HuH-7 (cell line): ENCODE data around the gene ZNF574.

ENCODE experiments used
- DNase-seq: peaks from one replicate; pipeline ENCODE4 v3.0.0; 2011; ENCODE audit warnings: low spot score

The ZNF574 gene

DNA sequence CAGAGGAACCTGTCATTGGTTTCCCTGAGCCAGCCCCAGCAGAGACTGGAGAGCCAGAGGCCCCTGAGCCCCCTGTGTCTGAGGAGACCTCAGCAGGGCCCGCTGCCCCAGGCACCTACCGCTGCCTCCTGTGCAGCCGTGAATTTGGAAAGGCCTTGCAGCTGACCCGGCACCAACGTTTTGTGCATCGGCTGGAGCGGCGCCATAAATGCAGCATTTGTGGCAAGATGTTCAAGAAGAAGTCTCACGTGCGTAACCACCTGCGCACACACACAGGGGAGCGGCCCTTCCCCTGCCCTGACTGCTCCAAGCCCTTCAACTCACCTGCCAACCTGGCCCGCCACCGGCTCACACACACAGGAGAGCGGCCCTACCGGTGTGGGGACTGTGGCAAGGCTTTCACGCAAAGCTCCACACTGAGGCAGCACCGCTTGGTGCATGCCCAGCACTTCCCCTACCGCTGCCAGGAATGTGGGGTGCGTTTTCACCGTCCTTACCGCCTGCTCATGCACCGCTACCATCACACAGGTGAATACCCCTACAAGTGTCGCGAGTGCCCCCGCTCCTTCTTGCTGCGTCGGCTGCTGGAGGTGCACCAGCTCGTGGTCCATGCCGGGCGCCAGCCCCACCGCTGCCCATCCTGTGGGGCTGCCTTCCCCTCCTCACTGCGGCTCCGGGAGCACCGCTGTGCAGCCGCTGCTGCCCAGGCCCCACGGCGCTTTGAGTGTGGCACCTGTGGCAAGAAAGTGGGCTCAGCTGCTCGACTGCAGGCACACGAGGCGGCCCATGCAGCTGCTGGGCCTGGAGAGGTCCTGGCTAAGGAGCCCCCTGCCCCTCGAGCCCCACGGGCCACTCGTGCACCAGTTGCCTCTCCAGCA is 4.2 kb downstream of the ZNF574 start:
- no peak for DNase-seq

DNA sequence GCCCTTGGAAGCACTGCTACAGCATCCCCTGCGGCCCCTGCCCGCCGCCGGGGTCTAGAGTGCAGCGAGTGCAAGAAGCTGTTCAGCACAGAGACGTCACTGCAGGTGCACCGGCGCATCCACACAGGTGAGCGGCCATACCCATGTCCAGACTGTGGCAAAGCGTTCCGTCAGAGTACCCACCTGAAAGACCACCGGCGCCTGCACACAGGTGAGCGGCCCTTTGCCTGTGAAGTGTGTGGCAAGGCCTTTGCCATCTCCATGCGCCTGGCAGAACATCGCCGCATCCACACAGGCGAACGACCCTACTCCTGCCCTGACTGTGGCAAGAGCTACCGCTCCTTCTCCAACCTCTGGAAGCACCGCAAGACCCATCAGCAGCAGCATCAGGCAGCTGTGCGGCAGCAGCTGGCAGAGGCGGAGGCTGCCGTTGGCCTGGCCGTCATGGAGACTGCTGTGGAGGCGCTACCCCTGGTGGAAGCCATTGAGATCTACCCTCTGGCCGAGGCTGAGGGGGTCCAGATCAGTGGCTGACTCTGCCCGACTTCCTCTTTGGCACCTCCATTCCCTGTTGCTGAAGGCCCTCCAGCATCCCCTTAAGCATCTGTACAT is 4.9 kb downstream of the ZNF574 start:
- no peak for DNase-seq

DNA sequence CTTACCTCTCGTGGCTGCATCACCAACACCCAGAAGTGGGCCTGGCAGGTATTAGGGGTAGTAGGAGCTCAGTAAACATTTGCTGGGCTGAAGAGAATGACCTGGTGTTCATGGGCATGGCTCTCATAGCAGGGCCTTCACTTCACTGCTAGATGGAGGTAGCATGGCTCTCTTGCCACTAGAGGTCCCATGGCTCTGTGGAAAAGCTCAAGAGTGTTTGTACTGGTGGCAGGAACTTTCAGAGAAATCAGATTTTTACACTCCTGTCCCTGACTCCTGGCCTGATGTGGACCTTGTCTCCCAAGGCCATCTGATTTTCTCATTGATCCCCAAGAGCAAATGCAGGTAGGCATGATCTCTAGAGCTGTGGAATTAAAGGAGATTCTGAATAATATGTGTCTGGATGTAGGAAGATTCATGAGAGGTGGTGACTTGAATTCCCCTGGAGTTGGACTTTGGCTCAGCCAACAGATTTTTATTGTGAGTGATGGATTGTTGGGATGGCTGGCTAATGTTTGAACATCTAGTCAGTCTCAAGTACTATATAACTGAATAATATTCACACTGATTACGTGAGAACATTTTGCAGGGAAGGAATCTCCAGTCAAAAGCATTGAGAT is 5.7 kb downstream of the ZNF574 start:
- peak; percentile 94 for DNase-seq

DNA sequence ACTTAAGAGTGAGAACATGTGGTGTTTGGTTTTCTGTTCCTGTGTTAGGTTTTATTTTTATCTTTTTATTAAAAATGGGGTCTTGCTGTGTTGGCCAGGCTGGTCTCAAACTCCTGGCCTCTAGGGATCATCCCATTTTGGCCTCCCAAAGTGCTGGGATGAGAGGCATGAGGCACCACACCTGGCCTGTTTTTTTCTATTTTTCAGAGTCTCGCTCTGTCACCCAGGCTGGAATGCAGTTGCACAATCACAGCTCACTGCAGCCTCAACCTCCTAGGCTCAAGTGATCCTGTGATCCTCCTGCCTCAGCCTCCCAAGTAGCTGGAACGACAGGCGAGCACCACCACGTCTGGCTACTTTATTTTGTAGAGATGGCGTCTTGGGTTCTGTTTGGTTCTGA is 7.6 kb downstream of the ZNF574 start:
- DNase-seq = no peak

DNA sequence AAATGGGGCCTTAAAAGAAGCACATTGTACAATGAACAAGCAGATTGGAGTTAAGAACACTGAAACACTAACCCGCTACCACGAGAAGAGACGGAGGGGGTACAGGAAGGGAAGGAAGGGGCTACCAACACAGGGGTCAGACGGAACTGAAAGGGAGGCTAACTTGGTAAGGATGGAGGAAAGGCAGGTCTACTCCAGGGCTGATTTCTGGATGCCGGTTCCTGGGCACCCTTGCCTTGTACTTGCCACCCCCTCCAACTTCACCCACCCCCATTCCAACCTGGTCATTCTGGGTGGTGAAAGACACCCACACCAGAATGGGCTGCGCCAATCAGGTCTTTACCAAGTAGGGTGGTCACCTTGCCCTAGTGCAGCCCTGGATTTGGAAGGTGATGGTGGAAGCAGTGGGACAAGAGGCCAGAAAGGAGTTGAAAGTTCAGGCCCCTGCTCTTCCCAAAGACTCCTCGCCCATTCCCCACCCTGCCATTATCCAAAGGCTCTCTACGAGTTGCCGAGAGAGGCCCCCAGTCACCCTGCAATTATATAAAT is 10.3 kb downstream of the ZNF574 start:
- DNase-seq = no peak

DNA sequence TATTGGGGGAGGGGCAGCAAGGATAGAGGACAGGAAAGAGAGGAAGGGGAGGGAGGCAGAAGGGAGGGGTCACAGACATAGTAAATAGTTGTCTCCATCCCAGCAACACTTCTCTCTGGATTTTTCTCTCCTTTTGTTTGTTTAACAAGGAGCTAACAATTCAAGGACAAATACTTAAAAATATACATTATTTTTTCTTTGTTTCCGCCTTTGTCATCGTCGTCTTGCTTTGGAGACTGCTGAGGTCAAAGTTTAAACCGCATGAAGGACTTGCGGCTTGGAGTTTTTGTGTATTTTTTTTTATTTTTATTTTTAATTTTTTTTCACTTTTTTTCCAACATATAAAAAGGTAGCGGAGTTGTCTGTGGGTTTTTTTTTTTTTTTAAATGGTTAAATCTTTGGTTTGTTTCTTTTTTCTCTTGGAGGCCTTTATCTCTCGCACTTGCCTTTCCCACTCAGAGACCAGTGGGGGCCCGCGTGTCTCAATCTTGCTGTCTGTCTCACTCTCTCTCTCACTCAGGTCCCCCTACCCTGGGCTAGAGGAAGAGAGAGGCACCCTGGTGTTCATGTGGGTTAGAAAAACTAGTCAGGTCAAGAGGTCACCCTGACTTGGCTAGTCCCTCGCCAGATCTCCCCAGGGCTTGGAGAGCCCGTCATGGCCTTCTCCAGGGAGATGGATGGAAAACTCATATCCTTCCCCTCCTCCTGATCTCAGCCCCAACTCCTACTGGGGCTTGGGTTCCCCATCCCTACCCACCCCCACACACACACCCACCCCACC is 11.0 kb downstream of the ZNF574 start:
- no peak for DNase-seq

DNA sequence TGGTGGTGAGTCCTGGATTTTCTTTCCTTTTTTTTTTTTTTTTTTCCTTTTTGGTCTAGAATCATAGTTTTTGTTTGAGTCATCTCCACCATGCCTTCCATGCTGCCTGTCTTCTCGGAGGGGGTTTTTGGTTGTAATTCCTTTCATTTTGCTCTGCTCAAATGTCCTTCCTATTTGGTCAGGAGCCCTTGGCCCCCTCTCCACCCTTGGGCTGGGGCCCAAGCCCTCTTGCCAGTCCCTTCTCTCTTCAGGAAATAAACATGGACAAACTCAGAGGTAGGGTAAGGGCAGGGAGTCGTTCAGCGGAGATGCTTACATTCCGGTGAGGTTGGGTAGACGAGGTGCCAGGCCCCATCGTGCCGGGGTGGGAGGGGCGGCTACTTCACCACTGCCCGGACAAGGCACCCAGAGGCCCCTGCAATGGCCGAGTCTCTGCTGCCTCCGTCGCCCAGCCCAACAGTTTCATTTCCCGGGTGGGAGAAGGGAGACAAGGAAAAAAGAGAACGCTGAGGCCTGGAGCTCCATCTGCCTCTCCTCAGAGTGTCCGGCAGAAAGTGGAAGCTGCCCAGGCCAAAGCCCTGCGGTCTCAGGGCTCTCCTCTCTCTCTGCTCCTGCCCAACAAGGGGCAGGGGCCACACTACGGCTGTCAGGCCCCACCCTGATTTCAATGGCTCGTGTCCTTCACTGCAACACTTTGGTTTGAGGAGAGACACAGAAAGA is 12.7 kb downstream of the ZNF574 start:
- DNase-seq = no peak

DNA sequence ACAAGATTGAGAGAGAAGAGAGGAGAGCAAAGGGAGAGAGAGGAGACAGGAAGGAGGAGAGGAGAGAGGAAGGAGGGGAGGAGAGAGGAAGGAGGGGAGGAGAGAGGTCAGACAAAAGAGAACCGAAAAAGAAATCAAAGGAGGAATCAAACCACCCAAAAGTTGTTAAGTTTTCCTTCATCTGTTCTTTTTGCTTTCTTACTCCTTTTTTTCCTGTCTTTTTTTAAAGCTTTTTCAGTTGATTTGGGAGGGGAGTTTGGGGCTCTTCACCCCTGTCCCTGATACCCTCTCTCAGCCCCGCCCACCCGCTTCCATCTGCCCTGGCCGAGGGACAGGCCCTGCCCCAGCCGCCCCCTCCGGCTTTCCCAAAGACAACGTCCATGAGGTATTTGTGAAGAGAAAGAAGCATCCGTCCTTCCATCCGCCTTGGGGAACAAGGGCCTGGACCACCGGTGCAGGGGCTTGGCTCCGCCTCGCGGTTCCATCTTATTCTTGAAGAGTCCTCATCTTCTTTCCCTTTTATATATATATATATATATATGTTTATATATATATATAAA is 13.3 kb downstream of the ZNF574 start:
- DNase-seq = no peak

DNA sequence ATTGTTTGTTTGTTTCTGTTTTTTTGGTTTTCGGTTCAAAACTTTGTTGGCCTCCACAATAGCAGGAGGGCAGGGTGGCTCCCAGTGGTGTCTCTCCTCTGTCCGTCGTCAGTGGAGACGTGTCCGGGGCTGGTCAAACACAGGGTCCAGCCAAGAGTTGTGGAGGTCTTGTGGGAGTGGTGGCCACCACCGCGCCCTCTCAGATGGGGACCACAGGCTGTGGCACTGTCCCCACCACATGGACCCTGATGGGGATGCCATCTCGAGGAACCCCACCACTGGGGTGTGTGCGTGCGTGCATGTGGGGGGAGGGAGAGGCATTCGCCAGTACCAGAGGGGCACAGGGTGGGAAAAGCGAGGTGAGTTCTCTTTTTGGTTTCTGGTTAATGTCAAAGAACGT is 13.8 kb downstream of the ZNF574 start:
- no peak for DNase-seq

DNA sequence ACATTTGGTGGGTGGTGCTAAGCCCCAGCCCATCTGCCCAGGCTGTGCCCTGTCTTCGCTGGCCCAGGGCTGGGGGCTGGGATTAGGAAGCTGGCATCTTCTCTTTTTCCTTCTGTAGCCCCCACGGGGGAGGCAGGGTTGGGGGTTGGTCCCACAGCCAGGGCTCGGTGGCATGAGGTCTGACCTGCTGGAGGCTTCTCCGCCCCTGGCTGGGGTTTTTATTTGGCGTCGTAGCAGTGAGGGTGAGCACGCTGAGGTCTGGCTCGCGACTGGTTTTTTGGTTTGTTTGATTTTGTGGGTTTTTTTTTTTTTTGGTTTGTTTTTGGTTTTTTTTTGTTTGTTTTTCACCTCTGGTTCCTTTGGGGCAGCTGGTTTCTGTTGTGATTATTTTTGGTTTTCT is 14.7 kb downstream of the ZNF574 start:
- no peak for DNase-seq

DNA sequence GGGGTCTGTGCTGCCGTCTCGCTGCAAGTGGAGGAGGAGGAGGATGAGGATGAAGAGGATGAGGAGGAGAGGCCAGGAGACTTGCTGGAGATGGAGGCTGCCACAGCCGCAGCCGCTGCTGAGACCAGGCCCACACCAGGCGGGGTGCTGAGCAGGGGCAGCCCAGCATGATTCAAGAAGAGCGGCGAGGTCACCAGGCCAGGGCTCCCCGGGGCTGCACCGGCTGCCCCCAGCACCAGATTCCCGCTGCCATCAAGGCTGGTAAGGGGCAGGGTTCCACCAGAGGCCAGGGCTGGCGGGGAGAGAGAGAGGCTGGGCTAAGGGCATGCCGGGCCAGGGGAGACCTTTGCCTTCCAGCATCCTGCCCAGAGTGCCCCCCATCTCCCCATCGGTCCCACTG is 15.3 kb downstream of the ZNF574 start:
- no peak for DNase-seq

DNA sequence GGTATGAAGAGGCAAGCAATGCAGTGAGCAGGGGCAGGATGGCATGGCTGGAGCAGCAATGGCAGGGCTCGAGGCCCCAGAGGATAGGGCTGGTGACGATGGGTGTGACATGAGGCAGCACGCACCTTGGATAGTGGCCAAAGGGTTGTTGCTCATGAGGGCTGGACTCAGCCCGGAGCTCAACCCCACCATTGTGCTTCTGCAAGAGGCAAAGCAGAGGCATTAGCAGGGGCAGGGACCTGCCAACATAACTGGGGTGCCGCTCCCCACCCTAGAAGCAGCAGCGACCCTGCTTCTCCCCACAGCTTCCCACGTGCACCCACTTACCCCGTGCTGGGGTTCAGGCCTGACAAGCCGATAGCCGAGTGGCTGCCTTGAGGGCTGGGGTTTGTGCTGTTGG is 15.8 kb downstream of the ZNF574 start:
- DNase-seq = no peak

DNA sequence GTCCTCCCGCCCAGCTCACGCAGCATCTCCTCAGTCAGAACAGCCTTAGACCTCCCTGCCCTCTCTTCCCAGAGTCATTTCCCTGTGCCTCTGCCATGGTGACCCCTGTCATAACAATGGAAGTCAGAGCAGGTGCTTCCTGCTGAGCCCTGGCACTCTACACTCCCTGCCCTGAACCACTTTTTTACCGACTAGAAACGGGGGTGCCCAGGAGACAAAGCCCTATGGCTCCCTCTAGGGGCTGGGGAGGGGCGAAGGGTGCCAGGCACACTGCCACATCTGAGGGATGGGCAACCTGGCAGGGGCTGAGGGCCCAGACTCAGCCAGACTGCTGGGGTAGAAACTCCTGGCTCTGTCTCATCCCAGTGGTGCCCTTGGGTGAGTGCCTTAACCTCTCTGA is 16.4 kb downstream of the ZNF574 start:
- DNase-seq = peak; percentile 60

DNA sequence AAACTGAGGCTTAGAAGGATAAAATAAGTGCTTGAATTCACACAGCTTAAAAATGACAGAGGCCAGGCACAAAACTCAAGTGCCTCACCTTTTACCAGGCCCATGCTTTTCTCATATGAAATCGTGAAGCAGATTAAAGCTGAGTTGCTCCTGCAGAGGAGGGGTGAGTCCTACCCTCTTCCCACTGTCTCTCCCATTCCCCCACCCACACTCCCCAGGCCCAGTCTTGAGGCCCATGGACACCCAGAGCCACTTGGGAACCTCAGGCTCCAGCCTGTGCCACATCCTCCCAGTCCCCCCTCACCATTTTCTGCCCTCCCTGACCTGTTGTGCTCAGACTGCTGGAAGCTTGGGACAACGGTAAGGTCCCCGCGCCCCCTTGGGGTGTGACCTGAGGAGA is 17.5 kb downstream of the ZNF574 start:
- DNase-seq = no peak

DNA sequence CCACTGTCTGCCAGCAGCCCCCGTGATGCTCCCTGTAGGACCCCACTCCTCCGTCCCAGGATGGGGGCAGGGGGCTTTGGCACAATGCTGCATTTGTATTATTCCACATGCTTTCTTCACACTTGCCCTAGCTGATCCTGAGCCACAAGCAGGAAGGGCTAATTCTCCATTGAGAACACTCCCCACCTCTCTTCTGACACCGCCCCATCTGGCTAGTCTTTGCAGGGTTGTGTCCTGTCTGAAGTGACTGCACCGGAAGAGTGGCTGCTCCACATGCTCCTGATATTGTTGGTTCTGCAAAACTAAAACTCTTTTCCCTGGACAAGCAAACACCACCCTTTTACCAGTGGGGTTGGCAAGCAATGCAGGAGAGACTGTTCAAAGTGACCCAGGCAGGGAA is 18.0 kb downstream of the ZNF574 start:
- no peak for DNase-seq

DNA sequence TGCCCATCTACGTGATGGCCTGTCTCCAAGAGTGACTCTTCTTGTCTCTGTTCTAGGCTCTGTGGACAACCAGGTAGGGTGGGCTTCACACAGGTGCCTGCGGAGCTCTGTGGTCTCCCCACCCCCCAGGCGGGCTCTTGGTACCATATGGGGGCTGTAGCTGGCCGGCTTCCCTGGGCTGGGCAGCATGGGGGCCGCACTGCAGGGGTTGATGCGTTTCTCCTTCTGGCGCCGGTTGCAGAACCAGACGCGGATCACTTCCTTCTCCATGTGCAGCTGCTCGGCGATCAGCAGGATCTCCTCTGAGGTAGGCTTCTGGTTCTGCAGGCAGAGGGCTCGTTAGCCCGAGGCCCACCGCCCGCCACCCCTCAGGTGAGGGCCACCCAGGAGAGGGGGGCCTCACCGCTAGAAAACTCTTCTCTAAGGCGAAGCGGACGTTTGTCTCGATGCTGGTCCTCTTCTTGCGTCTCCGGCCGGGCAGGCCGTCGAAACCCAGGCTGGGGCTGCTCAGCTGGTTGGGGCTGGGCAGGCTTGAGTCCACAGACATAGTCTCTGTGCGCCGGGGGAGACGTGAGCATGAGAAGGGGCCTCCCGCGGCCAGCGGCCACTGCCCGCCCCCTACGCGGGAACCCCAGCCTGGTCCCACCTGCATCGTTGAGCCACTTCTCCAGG is 19.3 kb downstream of the ZNF574 start:
- DNase-seq = no peak

DNA sequence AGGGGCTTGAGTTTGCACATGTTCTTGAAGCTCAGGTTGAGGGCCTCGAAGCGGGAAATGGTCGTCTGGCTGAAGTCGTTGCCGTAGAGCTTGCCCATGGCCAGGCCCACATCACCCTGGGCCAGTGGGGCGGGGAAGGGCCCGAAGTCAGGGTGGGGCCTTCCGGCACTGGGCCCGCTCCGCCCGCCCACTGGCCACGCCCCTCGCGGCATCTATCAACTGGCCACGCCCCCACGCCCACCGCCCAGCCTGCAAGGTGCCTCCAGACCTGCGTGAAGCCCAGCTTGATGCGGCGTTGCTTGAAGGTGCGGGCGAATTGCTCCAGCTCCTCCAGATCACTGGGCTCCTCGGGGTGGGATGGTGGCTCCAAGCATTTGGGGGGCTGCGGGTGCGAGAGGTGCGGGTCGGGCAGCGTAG is 19.9 kb downstream of the ZNF574 start:
- no peak for DNase-seq

DNA sequence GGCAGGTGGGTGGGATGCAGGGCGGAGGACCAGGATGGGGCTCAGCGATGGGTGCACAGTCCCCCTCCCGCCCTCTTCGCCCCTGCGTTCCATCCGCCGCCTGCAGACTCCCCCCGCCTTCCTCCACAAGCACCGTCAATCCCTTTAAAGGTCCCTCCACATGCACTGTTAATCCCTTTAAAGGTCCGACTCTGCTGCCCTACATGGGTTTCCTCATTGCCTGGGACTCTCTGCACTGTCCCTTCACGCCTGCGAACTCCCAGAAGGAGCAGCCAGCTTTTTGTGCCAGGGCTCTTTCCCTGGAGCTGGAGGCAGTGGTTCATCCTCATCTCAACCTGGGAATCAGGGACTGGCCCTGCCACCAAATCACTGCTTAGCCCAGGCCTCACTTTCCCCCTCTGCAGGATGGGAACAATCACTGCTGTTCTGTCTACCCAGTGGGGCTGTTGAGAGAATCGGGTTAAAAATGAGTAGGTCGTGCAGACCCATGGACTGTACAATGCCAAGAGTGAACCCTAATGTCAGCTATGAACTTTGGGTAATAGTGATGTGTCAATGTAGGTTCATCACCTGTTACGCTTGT is 20.4 kb downstream of the ZNF574 start:
- no peak for DNase-seq

DNA sequence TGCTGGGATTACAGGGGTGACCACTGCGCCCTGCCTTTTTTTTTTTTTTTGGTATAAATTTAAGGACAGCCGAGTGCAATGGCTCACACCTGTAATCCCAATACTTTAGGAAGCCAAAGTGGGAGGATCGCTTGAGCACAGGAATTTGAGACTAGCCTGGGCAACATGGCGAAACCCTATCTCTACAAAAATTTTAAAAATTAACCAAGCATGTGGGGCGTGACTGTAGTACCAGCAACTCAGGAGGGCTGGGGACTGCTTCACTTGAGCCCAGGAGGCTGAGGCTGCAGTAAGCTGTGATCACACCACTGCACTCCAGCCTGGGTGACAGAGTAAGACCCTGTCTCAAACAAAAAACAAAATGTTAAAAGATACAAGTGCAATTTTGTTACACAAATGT is 21.5 kb downstream of the ZNF574 start:
- DNase-seq = no peak

DNA sequence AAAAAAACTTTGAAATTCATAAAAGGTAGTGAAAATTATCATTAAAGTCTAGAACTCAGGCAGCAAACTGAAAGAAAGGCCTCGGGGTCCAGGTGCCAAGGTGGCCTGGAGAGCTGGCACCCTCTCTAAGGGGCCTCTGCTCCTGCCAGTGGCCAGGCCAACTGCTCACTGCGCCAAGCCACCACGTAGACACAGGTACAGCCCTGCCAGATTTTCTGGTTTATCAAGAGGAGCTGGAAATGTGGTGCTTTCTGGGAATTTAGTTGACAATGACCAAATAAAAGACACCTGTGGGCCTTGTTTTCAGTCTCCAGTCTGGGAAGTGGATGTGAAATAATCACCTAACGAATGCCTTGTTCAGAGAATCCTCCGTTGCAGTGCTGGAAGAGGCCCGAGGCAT is 22.8 kb downstream of the ZNF574 start:
- DNase-seq = no peak
